Mucosa of descending colon (tissue), 3 donors: ENCODE data around the gene RASGRP2. TPM values are rescaled to one million over a fixed set of nuclear protein-coding genes. Genes with fewer than 3 reads are reported as not detected.

ENCODE experiments used
- ATAC-seq: fragments of 200-7000 bp; cut with Tn5 transposase; one replicate; pipeline ENCODE4 v1.9.1; 2020; ENCODE audit warnings: mild to moderate bottlenecking, moderate library complexity
- DNase-seq, 3 donors: peaks; one replicate each; pipeline ENCODE4 v3.0.0-alpha.2; 2020
- H3K36me3 ChIP-seq: fragments of 200-600 bp; one replicate; pipeline ENCODE4 v1.8.0; 2021; ENCODE audit warnings: low read depth, mild to moderate bottlenecking
- H3K4me1 ChIP-seq: fragments of 200-600 bp; one replicate; pipeline ENCODE4 v1.8.0; 2021; ENCODE audit warnings: low read depth, mild to moderate bottlenecking
- H3K4me3 ChIP-seq: fragments of 200-600 bp; one replicate; pipeline ENCODE4 v1.8.0; 2021; ENCODE audit warnings: mild to moderate bottlenecking
- H3K9me3 ChIP-seq: fragments of 200-600 bp; one replicate; pipeline ENCODE4 v1.8.0; 2021; ENCODE audit warnings: mild to moderate bottlenecking
- CTCF ChIP-seq: fragments of 200-600 bp; IDR thresholded peaks from one replicate; pipeline ENCODE4 v1.8.0; 2022; ENCODE audit warnings: antibody characterized with exemption, mild to moderate bottlenecking
- intact Hi-C, 2 donors: fragments of 100-400 bp; cut with DNase I in 1 of 2; cut with micrococcal nuclease in 1 of 2; formaldehyde crosslinking; loops; one replicate each; pipeline versions ENCODE4 v1.11.0 to v1.11.1; 2022; cut with DNase I, micrococcal nuclease
- total RNA-seq, 3 donors: library from RNA; stranded (reverse); fragmentation: NEBNext Ultra II Directional in 2 of 3; extraction: Animal tissue kit (Norgen Biotek cat#: 25700) in 2 of 3; gene quantifications; one replicate each; pipeline versions ENCODE4 v1.2.1 to v1.2.4, GENCODE V29; 2021 to 2023
- donor health status: DM: no; HTN: no; CAD: no; lungs with moderate emphysema.
- donor health status: DM: no; HTN: no; CAD: no.
- donor health status: DM: no; HTN: yes; CAD: no.

The RASGRP2 gene
- total RNA-seq, 3 donors from 2014 or later = 3.3 to 25.6 (median 9.7) TPM

GRCh38 chr11:64744544-64745188 lies 724 bp upstream of the RASGRP2 start:
- intact Hi-C loops = no loop called here

DNA sequence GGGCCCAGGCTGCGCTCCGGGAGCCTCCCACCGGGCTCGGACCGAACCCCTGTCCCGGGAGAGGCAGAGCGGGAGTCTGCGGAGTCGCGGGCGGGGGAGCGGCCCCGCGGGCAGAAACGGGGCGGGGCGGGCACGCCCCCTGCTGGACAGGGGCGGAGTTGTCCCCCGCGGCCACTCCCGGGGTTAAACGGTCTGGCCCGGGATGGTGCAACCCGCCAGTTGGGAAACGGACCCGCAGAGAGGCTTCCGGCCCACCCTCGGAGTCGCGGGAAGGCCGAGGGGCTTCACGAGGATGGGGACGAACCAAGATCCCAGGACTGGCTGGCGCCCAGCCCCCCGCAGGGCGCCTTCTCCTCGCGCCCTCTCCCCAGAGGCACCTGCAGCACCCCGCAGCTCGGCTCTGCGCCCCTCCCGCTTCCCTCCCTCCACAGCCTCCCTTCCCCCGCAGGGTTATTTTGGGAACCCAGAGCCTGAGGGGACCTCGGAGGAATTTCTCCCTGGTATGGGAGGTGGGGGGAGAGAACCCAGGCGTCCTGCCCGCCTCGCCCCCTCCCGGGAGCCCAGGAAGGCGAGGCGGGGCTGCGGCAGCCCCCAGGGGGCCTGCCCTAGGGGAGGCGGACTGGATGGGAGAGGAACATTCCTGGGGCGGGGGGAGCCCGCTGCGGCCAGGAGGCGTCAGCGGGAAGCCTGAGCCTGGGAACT lies 902 bp downstream of the RASGRP2 start:
- peak; percentile 73 to 85 (median 85) for DNase-seq
- peak overlapping the region; percentile 11 for H3K4me3 ChIP-seq
- peaks cover 28% of the 10 kb centered on the region for H3K4me1 ChIP-seq
- peak; percentile 75 for ATAC-seq
- intact Hi-C loops = no loop called here
- no peaks in the 10 kb centered on the region for H3K9me3 ChIP-seq
- H3K36me3 ChIP-seq = no peaks in the 10 kb centered on the region
- peak; percentile 92 for TF ChIP-seq CTCF

More at GRCh38 chr11:64744544-64745188, 724 bp upstream of the RASGRP2 start:
- no peak for ATAC-seq
- Histone ChIP-seq H3K4me1 (peaks cover 28% of the 10 kb centered on the region), H3K36me3 (no peaks in the 10 kb centered on the region), H3K9me3 (no peaks in the 10 kb centered on the region), H3K4me3 (no peak overlapping the region)
- no peak for TF ChIP-seq CTCF
- DNase-seq = no peak

GRCh38 chr11:64742087-64742888 lies 1.7 kb downstream of the RASGRP2 start:
- peak; percentile 13 for ATAC-seq

GRCh38 chr11:64741375-64742086 lies 2.4 kb downstream of the RASGRP2 start:
- DNase-seq (peak in 1 of 3 donors; percentile 50), ATAC-seq (no peak)
- intact Hi-C loops = no loop called here
- H3K9me3 ChIP-seq = no peaks in the 10 kb centered on the region
- no peaks in the 10 kb centered on the region for H3K36me3 ChIP-seq
- no peak for TF ChIP-seq CTCF
- peaks cover 28% of the 10 kb centered on the region for H3K4me1 ChIP-seq
- no peak overlapping the region for H3K4me3 ChIP-seq

More at GRCh38 chr11:64742087-64742888, 1.7 kb downstream of the RASGRP2 start:
- peak overlapping the region; percentile 11 for H3K4me3 ChIP-seq
- intact Hi-C loops = no loop called here
- no peaks in the 10 kb centered on the region for H3K9me3 ChIP-seq
- DNase-seq = peak in 1 of 3 donors; percentile 74
- TF ChIP-seq CTCF = no peak
- no peaks in the 10 kb centered on the region for H3K36me3 ChIP-seq
- peaks cover 28% of the 10 kb centered on the region for H3K4me1 ChIP-seq

DNA sequence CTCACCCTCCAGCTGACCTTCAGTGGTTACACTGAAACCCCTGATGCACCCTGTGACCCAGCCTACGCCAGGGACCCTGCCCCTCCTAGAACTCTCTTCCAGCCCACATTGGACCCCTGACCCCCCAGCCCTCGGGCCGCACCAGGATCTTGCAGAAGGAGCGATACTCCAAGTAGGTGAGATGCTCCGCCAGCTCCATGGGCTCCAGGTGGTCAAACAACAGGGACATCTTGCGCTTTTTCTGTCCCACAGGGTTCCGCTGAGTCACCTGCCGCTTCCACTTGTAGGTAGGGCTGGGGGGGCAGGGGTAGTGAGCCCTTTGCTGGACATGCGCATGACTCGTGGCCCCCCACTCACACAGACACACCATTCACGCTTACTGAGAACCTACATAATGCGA lies 4.1 kb downstream of the RASGRP2 start:
- Histone ChIP-seq H3K4me3 (no peak overlapping the region), H3K4me1 (peaks cover 23% of the 10 kb centered on the region), H3K9me3 (no peaks in the 10 kb centered on the region), H3K36me3 (no peaks in the 10 kb centered on the region)
- intact Hi-C loops = no loop called here
- DNase-seq = no peak
- no peak for ATAC-seq
- no peak for TF ChIP-seq CTCF
